HepG2 (cell line): Measurements from ENCODE around the gene TXNL4A. TPM values are rescaled to one million over a fixed set of nuclear protein-coding genes. Genes with fewer than 3 reads are reported as not detected.

Experiments
- MAFF ChIP-seq: IDR thresholded peaks from 2 replicates; pipeline ENCODE4 v1.6.1; 2011; ENCODE audit warnings: low read depth, low read length, improper control_type of control experiment
- NR2F6 ChIP-seq, 2 experiments: IDR thresholded peaks; 2 replicates each; pipeline ENCODE4 v1.6.1; 2016; ENCODE audit warnings: antibody characterized with exemption in 1 of 2, mild to moderate bottlenecking in 1 of 2
- POLR2A ChIP-seq, 2 experiments: IDR thresholded peaks; 2 replicates each; pipeline ENCODE4 v1.6.1; 2011; ENCODE audit warnings: low read depth in 2 of 2, low read length in 2 of 2, mild to moderate bottlenecking in 1 of 2, moderate library complexity in 1 of 2; ENCODE audit not compliant: insufficient read depth in 1 of 2
- SAP130 ChIP-seq: IDR thresholded peaks from 2 replicates; pipeline ENCODE4 v1.6.1; 2016; ENCODE audit warnings: low read depth
- SIX1 ChIP-seq: sonication (generic); formaldehyde crosslinking; IDR thresholded peaks from 2 replicates; pipeline ENCODE4 v1.4.0; 2020; ENCODE audit warnings: missing genetic modification reagents, borderline replicate concordance
- UBTF ChIP-seq: sonication (generic); formaldehyde crosslinking; IDR thresholded peaks from 2 replicates; pipeline ENCODE4 v1.4.0; 2020; ENCODE audit warnings: mild to moderate bottlenecking, missing genetic modification reagents
- ZBTB3 ChIP-seq: sonication (generic); formaldehyde crosslinking; IDR thresholded peaks from 2 replicates; pipeline ENCODE4 v1.4.0; 2020; ENCODE audit warnings: low read depth, mild to moderate bottlenecking, moderate library complexity, missing genetic modification reagents, borderline replicate concordance
- ZBTB33 ChIP-seq: sonication (generic); formaldehyde crosslinking; IDR thresholded peaks from 2 replicates; pipeline ENCODE4 v1.4.0; 2020; ENCODE audit warnings: missing genetic modification reagents
- ZNF292 ChIP-seq: sonication (generic); formaldehyde crosslinking; IDR thresholded peaks from 2 replicates; pipeline ENCODE4 v1.8.1; 2022; ENCODE audit warnings: mild to moderate bottlenecking, low read depth, missing genetic modification reagents, borderline replicate concordance
- ZNF605 ChIP-seq: sonication (generic); formaldehyde crosslinking; IDR thresholded peaks from 2 replicates; pipeline ENCODE4 v1.8.0; 2022; ENCODE audit warnings: mild to moderate bottlenecking, missing genetic modification reagents
- ZNF768 ChIP-seq: sonication (generic); formaldehyde crosslinking; IDR thresholded peaks from 2 replicates; pipeline ENCODE4 v1.4.0; 2020; ENCODE audit warnings: missing genetic modification reagents
- ZNF790 ChIP-seq: sonication (generic); formaldehyde crosslinking; IDR thresholded peaks from 2 replicates; pipeline ENCODE4 v1.8.0; 2022; ENCODE audit warnings: missing genetic modification reagents, mild to moderate bottlenecking, borderline replicate concordance
- polyA plus RNA-seq, 8 experiments: library from polyadenylated mRNA; depleted of rRNA in 3 of 8; stranded (reverse) in 7 of 8; unstranded in 1 of 8; fragments of >200 nt; fragmentation: Illumina TruSeq in 4 of 8; extraction: Trizol in 4 of 8; gene quantifications; 2 replicates each; pipeline versions ENCODE4 v1.2.1 to v1.2.3, GENCODE V29; 2011 to 2016; ENCODE audit warnings: low read depth in 4 of 8, missing spikeins in 1 of 8, mixed read lengths in 1 of 8; ENCODE audit not compliant: insufficient read depth in 1 of 8
- total RNA-seq, 5 experiments: library from RNA; depleted of rRNA; stranded (reverse); fragments of >200 nt; fragmentation: Illumina TruSeq; extraction: Trizol; gene quantifications; 2 replicates each; pipeline ENCODE4 v1.2.3, GENCODE V29; 2016; ENCODE audit warnings: low read depth in 1 of 5
- TF ChIP-seq, protein P1 (sequence below): sonication (generic); formaldehyde crosslinking; IDR thresholded peaks from 2 replicates; pipeline ENCODE4 v1.5.1; 2020; ENCODE audit warnings: mild to moderate bottlenecking, missing genetic modification reagents, moderate library complexity
- TF ChIP-seq, protein P2 (sequence below): sonication (generic); formaldehyde crosslinking; IDR thresholded peaks from 2 replicates; pipeline ENCODE4 v1.5.0; 2020; ENCODE audit warnings: mild to moderate bottlenecking, missing genetic modification reagents, borderline replicate concordance

TXNL4A gene
- total and polyA plus RNA-seq, 2 of the 13 experiments (the other 11 are each of a cell fraction or from before 2014, with no cell fraction given) = 172 to 202 TPM

GRCh38 chr18:79961527-79962291, 26.7 kb downstream of the TXNL4A start (continued):
- TF ChIP-seq ZBTB3 (CRISPR knock-in tag) = no peak
- TF ChIP-seq SAP130 (CRISPR knock-in tag) = peak; percentile 7; the same call in 1 of the 2 replicates
- TF ChIP-seq NR2F6 (IDR thresholded peaks at IDR 0.05) = no peak
- no peak for TF ChIP-seq NR2F6 (CRISPR knock-in tag; IDR thresholded peaks at IDR 0.05)
- peak; percentile 45; the same call in 1 of the 2 replicates for TF ChIP-seq ZNF605 (CRISPR knock-in tag)
- no peak for TF ChIP-seq ZNF790
- TF ChIP-seq, protein P1, sequence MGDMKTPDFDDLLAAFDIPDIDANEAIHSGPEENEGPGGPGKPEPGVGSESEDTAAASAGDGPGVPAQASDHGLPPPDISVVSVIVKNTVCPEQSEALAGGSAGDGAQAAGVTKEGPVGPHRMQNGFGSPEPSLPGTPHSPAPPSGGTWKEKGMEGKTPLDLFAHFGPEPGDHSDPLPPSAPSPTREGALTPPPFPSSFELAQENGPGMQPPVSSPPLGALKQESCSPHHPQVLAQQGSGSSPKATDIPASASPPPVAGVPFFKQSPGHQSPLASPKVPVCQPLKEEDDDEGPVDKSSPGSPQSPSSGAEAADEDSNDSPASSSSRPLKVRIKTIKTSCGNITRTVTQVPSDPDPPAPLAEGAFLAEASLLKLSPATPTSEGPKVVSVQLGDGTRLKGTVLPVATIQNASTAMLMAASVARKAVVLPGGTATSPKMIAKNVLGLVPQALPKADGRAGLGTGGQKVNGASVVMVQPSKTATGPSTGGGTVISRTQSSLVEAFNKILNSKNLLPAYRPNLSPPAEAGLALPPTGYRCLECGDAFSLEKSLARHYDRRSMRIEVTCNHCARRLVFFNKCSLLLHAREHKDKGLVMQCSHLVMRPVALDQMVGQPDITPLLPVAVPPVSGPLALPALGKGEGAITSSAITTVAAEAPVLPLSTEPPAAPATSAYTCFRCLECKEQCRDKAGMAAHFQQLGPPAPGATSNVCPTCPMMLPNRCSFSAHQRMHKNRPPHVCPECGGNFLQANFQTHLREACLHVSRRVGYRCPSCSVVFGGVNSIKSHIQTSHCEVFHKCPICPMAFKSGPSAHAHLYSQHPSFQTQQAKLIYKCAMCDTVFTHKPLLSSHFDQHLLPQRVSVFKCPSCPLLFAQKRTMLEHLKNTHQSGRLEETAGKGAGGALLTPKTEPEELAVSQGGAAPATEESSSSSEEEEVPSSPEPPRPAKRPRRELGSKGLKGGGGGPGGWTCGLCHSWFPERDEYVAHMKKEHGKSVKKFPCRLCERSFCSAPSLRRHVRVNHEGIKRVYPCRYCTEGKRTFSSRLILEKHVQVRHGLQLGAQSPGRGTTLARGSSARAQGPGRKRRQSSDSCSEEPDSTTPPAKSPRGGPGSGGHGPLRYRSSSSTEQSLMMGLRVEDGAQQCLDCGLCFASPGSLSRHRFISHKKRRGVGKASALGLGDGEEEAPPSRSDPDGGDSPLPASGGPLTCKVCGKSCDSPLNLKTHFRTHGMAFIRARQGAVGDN = peak; percentile 92
- no peak for TF ChIP-seq SIX1
- TF ChIP-seq, protein P2, sequence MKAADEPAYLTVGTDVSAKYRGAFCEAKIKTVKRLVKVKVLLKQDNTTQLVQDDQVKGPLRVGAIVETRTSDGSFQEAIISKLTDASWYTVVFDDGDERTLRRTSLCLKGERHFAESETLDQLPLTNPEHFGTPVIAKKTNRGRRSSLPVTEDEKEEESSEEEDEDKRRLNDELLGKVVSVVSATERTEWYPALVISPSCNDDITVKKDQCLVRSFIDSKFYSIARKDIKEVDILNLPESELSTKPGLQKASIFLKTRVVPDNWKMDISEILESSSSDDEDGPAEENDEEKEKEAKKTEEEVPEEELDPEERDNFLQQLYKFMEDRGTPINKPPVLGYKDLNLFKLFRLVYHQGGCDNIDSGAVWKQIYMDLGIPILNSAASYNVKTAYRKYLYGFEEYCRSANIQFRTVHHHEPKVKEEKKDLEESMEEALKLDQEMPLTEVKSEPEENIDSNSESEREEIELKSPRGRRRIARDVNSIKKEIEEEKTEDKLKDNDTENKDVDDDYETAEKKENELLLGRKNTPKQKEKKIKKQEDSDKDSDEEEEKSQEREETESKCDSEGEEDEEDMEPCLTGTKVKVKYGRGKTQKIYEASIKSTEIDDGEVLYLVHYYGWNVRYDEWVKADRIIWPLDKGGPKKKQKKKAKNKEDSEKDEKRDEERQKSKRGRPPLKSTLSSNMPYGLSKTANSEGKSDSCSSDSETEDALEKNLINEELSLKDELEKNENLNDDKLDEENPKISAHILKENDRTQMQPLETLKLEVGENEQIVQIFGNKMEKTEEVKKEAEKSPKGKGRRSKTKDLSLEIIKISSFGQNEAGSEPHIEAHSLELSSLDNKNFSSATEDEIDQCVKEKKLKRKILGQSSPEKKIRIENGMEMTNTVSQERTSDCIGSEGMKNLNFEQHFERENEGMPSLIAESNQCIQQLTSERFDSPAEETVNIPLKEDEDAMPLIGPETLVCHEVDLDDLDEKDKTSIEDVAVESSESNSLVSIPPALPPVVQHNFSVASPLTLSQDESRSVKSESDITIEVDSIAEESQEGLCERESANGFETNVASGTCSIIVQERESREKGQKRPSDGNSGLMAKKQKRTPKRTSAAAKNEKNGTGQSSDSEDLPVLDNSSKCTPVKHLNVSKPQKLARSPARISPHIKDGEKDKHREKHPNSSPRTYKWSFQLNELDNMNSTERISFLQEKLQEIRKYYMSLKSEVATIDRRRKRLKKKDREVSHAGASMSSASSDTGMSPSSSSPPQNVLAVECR = peak; percentile 34; the same call in 1 of the 2 replicates
- peak in 1 of 2 experiments; percentile 34; a peak in 1 of 4 replicates for TF ChIP-seq POLR2A (IDR thresholded peaks at IDR 0.05; ENCODE audit: insufficient read depth in 1 of 2, low read depth in 2 of 2, low read length in 2 of 2)
- TF ChIP-seq UBTF (CRISPR knock-in tag) = peak; percentile 40; the same call in 1 of the 2 replicates
- TF ChIP-seq MAFF = no peak
- TF ChIP-seq ZNF292 (CRISPR knock-in tag) = 0 out of 2 replicates have a peak, but pooled peaks have one; percentile 37
- TF ChIP-seq ZNF768 = peak; percentile 9; the same call in 1 of the 2 replicates
- peak; percentile 70 for TF ChIP-seq ZBTB33 (CRISPR knock-in tag)
